A673 (cell line): ENCODE data around the gene AHNAK2. TPM values are rescaled to one million over a fixed set of nuclear protein-coding genes. Genes with fewer than 3 reads are reported as not detected.

Experiments
- BruUV-seq: library from RNA; stranded (reverse); fragments of 400-500 nt; replicated peaks from 2 replicates; lab custom pipeline; 2021; lab: Mats Ljungman, UMichigan
- CTCF ChIA-PET: fragments of 300-600 bp; sonication (Branson Sonifier 250); formaldehyde crosslinking; loops from one replicate; lab custom pipeline; 2022; ENCODE audit warnings: antibody characterized with exemption; lab: Charles Lee
- POLR2A ChIA-PET: fragments of 300-600 bp; sonication (Branson Sonifier 250); formaldehyde crosslinking; loops from one replicate; lab custom pipeline; 2022; ENCODE audit warnings: antibody characterized with exemption; ENCODE audit not compliant: low non-redundant PET; lab: Charles Lee
- DNase-seq: peaks from one replicate; pipeline ENCODE4 v3.0.0-alpha.2; 2015; ENCODE audit warnings: low spot score
- H3K27ac ChIP-seq: fragments of 200-600 bp; sonication (generic); 2 replicates; pipeline ENCODE4 v1.5.1; 2016; ENCODE audit warnings: mixed run types, low read depth, mild to moderate bottlenecking, mixed read lengths, antibody characterized with exemption, low read length; ENCODE audit not compliant: poor library complexity, severe bottlenecking
- H3K27me3 ChIP-seq: fragments of 200-600 bp; sonication (generic); replicated peaks from 2 replicates; pipeline ENCODE4 v1.6.1; 2017; ENCODE audit warnings: mixed run types, low read depth, mild to moderate bottlenecking, mixed read lengths, antibody characterized with exemption, low read length; ENCODE audit not compliant: insufficient read depth, poor library complexity
- H3K36me3 ChIP-seq: fragments of 200-600 bp; sonication (generic); 2 replicates; pipeline ENCODE4 v1.6.1; 2016; ENCODE audit warnings: mixed run types, mild to moderate bottlenecking, mixed read lengths, antibody characterized with exemption, low read length; ENCODE audit not compliant: insufficient read depth, poor library complexity, severe bottlenecking
- H3K4me1 ChIP-seq: fragments of 200-600 bp; sonication (generic); 2 replicates; pipeline ENCODE4 v1.6.1; 2017; ENCODE audit warnings: mixed run types, mild to moderate bottlenecking, mixed read lengths, antibody characterized with exemption, low read length; ENCODE audit not compliant: insufficient read depth, poor library complexity, severe bottlenecking
- H3K4me3 ChIP-seq: fragments of 200-600 bp; sonication (generic); 2 replicates; pipeline ENCODE4 v1.5.1; 2016; ENCODE audit warnings: low read depth, mixed run types, mild to moderate bottlenecking, mixed read lengths, low read length; ENCODE audit not compliant: poor library complexity, severe bottlenecking
- H3K9me3 ChIP-seq: fragments of 200-600 bp; sonication (generic); 2 replicates; pipeline ENCODE4 v1.6.1; 2016; ENCODE audit warnings: mixed run types, low read depth, mild to moderate bottlenecking, mixed read lengths, antibody characterized with exemption, low read length; ENCODE audit not compliant: poor library complexity, severe bottlenecking
- EZH2 ChIP-seq: fragments of 200-600 bp; sonication (generic); IDR thresholded peaks from 2 replicates; pipeline ENCODE4 v1.6.1; 2017; ENCODE audit warnings: borderline replicate concordance, low read depth, mild to moderate bottlenecking, mixed read lengths, antibody characterized with exemption, low read length; ENCODE audit not compliant: poor library complexity, severe bottlenecking
- intact Hi-C: fragments of 100-400 bp; cut with micrococcal nuclease; formaldehyde crosslinking; loops from one replicate; pipeline ENCODE4 v1.10.0; 2022; ENCODE audit not compliant: unreplicated experiment
- total RNA-seq: library from RNA; stranded (reverse); gene quantifications from 2 replicates; pipeline ENCODE4 v1.2.3, GENCODE V29; 2021
- TF ChIP-seq, protein P1 (sequence below): fragments of 300-800, 200-600 bp; sonication (generic); conservative IDR thresholded peaks from 2 replicates; pipeline ENCODE4 v1.5.1; 2017; ENCODE audit warnings: low read depth, mild to moderate bottlenecking, antibody characterized with exemption, low read length, moderate library complexity, mixed read lengths

Gene AHNAK2
- total RNA-seq, 1 experiment from 2014 or later, result 0.56 TPM

GRCh38 chr14:105007593-105008264 lies 29.6 kb upstream of the AHNAK2 start:
- ChIA-PET POLR2A (no interaction called here), CTCF (no interaction called here)
- DNase-seq, result no peak
- H3K9me3 ChIP-seq, result no peaks in the 10 kb centered on the region
- BruUV-seq, result no TSS peak
- intact Hi-C loops, result no loop called here
- no peaks in the 10 kb centered on the region for H3K27me3 ChIP-seq
- H3K4me1 ChIP-seq, result no peaks in the 10 kb centered on the region
- TF ChIP-seq, protein P1, sequence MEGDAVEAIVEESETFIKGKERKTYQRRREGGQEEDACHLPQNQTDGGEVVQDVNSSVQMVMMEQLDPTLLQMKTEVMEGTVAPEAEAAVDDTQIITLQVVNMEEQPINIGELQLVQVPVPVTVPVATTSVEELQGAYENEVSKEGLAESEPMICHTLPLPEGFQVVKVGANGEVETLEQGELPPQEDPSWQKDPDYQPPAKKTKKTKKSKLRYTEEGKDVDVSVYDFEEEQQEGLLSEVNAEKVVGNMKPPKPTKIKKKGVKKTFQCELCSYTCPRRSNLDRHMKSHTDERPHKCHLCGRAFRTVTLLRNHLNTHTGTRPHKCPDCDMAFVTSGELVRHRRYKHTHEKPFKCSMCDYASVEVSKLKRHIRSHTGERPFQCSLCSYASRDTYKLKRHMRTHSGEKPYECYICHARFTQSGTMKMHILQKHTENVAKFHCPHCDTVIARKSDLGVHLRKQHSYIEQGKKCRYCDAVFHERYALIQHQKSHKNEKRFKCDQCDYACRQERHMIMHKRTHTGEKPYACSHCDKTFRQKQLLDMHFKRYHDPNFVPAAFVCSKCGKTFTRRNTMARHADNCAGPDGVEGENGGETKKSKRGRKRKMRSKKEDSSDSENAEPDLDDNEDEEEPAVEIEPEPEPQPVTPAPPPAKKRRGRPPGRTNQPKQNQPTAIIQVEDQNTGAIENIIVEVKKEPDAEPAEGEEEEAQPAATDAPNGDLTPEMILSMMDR, result no peak
- no peak for TF ChIP-seq EZH2
- H3K36me3 ChIP-seq, result peaks cover 60% of the 10 kb centered on the region
- H3K4me3 ChIP-seq, result no peak overlapping the region
- no peak overlapping the region for H3K27ac ChIP-seq

DNA sequence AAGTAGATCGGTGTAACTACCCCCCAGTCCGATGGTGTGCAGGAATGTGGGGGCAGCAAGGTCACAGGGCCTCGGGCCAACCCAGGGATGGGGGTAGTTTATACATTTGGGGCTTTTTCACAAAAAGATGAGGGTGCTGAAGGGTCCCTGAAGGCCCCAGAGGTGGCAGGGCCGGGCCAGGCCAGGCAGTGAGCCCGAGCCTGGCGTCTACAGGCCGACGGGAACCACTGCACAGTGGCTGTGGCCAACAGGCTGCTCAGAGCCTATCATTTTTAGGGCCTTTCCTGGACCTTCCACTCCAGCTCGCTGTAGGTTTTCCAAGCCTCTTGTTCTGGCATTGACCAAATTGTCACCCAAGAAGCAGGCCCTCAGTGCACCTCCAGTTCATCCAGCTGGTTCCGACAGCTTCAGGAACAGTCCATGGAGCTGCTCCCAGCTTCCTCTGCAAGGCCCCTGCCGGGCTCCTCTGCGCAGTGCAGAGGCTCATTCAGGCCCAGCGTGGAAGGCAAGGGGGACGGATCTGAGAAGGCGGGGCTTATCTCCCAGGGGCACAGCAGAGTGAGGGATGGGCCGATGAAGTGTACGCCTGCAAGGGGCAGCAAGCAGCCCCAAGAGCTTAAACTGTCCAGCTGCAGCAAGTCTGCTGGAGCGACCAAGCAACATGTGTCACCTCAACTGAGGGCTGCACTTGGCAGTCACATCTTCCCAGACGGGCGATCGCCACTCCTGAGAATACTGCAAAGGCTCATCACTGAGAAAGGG lies 28.8 kb upstream of the AHNAK2 start:
- Histone ChIP-seq H3K27ac (no peak overlapping the region), H3K27me3 (no peaks in the 10 kb centered on the region), H3K4me3 (no peak overlapping the region), H3K9me3 (no peaks in the 10 kb centered on the region), H3K36me3 (peaks cover 53% of the 10 kb centered on the region), H3K4me1 (no peaks in the 10 kb centered on the region)
- ChIA-PET CTCF (no interaction called here), POLR2A (no interaction called here)
- TF ChIP-seq EZH2, result no peak
- TF ChIP-seq, protein P1, result no peak
- BruUV-seq, result no TSS peak
- intact Hi-C loops, result no loop called here
- DNase-seq, result no peak

DNA sequence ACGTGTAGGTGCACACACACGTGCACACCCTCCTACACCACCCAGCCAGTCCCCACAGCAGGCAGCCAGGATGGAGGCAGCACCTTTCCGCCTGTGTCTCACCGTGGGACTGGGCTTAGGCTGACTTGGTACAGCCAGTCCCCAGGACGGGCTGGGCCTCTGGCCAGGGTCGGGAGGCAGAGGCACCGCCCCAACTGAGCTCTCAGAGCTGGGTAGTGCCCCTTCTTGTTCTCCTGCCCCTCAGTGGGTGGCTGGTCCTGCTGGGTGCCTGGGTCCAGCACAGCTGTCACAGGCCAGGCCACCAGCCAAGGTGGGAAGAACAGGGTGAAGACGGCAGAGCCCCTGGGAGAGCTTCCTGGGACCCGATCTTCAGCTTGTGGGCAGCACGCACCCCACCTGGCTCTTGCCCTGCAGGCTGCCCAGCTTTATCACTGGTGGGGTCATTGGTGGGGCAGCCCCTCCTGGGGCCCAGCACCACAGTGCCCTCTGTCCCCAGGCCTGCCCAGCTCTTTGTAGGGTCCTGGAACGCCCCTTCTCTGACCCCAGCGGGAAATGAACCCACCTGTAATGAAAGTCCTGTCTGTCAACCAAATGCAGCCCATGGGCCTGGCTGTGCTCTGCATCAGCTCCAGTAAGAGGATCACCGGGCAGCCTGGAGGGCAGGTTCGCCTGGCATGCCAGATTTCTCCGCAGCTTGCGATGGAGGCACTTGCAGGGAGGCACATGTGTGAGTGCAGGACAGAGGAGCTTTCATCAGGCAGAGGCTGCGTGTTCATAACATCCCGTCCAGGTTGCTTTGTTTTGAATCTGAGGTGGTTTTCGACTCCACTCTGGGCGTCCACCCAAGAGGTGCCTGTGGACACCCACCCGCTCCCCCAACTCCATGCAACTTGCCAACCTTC lies 28.0 kb upstream of the AHNAK2 start:
- no peak overlapping the region for H3K27ac ChIP-seq
- H3K9me3 ChIP-seq, result no peaks in the 10 kb centered on the region
- H3K4me1 ChIP-seq, result no peaks in the 10 kb centered on the region
- intact Hi-C loops, result no loop called here
- CTCF ChIA-PET, result no interaction called here
- peaks cover 45% of the 10 kb centered on the region for H3K36me3 ChIP-seq
- POLR2A ChIA-PET, result no interaction called here
- H3K27me3 ChIP-seq, result no peaks in the 10 kb centered on the region
- TF ChIP-seq EZH2, result no peak
- TF ChIP-seq, protein P1, result no peak
- H3K4me3 ChIP-seq, result no peak overlapping the region
- BruUV-seq, result no TSS peak
- no peak for DNase-seq
